Measurements from ENCODE around the gene TTC34. TPM values are rescaled to one million over a fixed set of nuclear protein-coding genes. Genes with fewer than 3 reads are reported as not detected.

The TTC34 gene
- 0.02 to 0.05 TPM (median 0.03 TPM) in 5 replicates for total RNA-seq (2022; extraction: Qiagen RNA extraction; ENCODE audit: low read depth)

GRCh38 chr1:2801535-2802291 lies at the start of gene TTC34:
TTC34 (minus strand) TSS chr1:2801693; CDS start chr1:2800827, 866 bp downstream.

GRCh38 chr1:2632561-2633361 lies 168.7 kb downstream of the TTC34 start, which contains the start of gene MMEL1:
MMEL1 (minus strand) TSS chr1:2633016; CDS start chr1:2629484, 3,532 bp downstream.

GRCh38 chr1:2586154-2587070 lies 215.1 kb downstream of the TTC34 start, which contains the start of gene PRXL2B:
PRXL2B (plus strand) TSS chr1:2586777; CDS start chr1:2586886, 109 bp downstream.

Other genes starting within 250 kb of the TTC34 start
- 0.10 to 0.25 TPM (median 0.16 TPM) in 4 of 5 replicates, not detected in the other for gene TNFRSF14, start 245.3 kb downstream of the TTC34 start, total RNA-seq (2022; extraction: Qiagen RNA extraction; ENCODE audit: low read depth)
- 17.2 to 23.4 TPM (median 19.9 TPM) in 5 replicates for gene PRXL2B, start 214.9 kb downstream of the TTC34 start, total RNA-seq (2022; extraction: Qiagen RNA extraction; ENCODE audit: low read depth)
- gene MMEL1, start 168.7 kb downstream of the TTC34 start, total RNA-seq (2022; extraction: Qiagen RNA extraction; ENCODE audit: low read depth): not detected in 5 replicates
- not detected in 5 replicates for gene ACTRT2, start 219.8 kb upstream of the TTC34 start, total RNA-seq (2022; extraction: Qiagen RNA extraction; ENCODE audit: low read depth)